ENCODE data around the gene CAPN12. TPM values are rescaled to one million over a fixed set of nuclear protein-coding genes. Genes with fewer than 3 reads are reported as not detected.

CAPN12 gene
- total and polyA plus RNA-seq, 2 of the 8 experiments (the other 6 are each of a cell fraction or from before 2014, with no cell fraction given), result 8.8 to 20.0 TPM

GRCh38 chr19:38739440-38740256, 4.6 kb downstream of the CAPN12 start (continued):
- TF ChIP-seq ATF2 (IDR thresholded peaks at IDR 0.05; ENCODE audit: low read length), result no peak
- no peak for TF ChIP-seq BRCA1 (IDR thresholded peaks at IDR 0.05; ENCODE audit: low read depth, low read length)
- TF ChIP-seq KDM1A (IDR thresholded peaks at IDR 0.05; ENCODE audit: borderline replicate concordance, low read length), result no peak
